Measurements from ENCODE around the gene RTF2. TPM values are rescaled to one million over a fixed set of nuclear protein-coding genes. Genes with fewer than 3 reads are reported as not detected.

RTF2 gene
- total and polyA plus RNA-seq, 2 of the 4 experiments (the other 2 are of a cell fraction): 102 to 109 TPM

DNA sequence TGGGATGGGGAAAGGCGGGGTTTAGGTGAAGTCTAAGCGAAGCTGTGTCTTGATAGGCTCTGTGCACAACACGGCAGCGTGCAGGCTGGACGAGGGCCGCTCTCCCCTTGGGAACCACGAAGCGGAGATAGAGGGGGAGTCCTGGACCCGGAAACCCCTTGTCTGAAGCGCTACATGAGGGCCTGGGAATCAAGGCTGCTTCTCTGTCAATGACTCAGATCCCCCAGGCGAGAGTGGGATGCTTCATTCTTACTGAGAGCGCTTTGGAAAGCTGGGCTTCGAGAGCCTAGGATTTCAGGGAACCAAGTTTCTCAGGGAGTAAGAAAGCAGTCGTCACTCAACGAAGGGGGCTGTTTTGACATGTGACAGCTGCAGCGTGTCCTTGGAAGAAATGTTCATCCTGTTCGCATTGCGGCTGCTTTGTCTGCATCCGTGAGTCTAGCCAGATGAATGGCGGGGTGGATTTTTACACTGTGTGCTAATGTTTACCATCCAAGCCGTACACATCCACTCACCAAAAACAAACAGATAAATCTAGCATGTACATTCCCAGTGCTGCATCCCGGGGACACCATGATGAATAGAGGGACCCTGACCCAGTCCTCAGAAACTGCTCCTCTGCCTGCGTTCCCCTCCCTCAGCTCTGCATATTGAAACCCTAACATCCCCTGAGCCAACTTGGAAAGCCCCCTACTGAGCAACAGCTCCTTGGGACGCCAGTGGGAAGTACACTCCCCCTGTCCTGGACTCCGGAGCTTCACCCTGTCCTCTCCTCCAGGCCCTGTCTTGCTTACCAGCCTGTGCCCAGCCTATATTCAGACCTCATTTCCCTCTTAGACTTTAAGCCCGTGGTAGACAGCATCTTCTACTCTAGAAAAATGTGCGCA, 24.5 kb upstream of the RTF2 start (continued):
- TF ChIP-seq, protein P1, sequence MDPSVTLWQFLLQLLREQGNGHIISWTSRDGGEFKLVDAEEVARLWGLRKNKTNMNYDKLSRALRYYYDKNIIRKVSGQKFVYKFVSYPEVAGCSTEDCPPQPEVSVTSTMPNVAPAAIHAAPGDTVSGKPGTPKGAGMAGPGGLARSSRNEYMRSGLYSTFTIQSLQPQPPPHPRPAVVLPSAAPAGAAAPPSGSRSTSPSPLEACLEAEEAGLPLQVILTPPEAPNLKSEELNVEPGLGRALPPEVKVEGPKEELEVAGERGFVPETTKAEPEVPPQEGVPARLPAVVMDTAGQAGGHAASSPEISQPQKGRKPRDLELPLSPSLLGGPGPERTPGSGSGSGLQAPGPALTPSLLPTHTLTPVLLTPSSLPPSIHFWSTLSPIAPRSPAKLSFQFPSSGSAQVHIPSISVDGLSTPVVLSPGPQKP (IDR thresholded peaks at IDR 0.05; ENCODE audit: borderline replicate concordance, low read depth, low read length): no peak

DNA sequence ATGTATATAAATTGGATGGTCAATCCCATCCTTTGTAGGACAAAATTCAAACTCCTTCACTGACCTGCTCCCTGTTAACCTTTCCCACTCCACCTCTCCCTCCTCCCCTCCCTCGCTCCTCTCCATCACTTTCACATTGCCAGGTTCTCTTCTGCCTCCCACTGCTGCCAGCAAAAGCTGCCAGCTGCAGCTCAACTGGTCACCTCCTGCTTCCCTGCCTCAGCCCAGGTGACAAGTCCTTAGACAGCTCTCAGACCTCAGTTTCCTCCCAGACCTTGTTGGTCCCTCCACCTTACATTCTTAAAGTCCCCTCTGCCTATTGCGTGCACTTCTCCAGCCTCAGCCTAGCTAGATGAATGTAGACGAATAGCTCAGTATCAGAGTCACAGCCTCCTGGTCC, 23.3 kb upstream of the RTF2 start:
- Histone ChIP-seq H4K20me1 (ENCODE audit: insufficient read depth, low read length) (no peaks in the 10 kb centered on the region), H4K91ac (ENCODE audit: insufficient read depth, low read depth, low read length) (peak overlapping the region; percentile 73), H3K18ac (ENCODE audit: low read depth, low read length) (no peak overlapping the region), H2BK120ac (ENCODE audit: low read depth, low read length) (peak overlapping the region; percentile 44), H3K9me3 (ENCODE audit: control insufficient read depth, insufficient read depth, low read length) (no peaks in the 10 kb centered on the region), H3K27me3 (ENCODE audit: control insufficient read depth, insufficient read depth, low read length) (no peaks in the 10 kb centered on the region), H2BK20ac (ENCODE audit: low read depth, low read length) (peak overlapping the region; percentile 70), H2BK5ac (ENCODE audit: low read depth, low read length, poor library complexity, severe bottlenecking) (no peak overlapping the region), H3K36me3 (ENCODE audit: control insufficient read depth, insufficient read depth, low read length) (peaks cover 11% of the 10 kb centered on the region; the same call in 1 of the 2 replicates), H3K56ac (ENCODE audit: extremely low read depth, insufficient read depth, low read length) (no peak overlapping the region), H3K4me3 (ENCODE audit: insufficient read depth, low read depth, low read length) (no peak overlapping the region), H3K23ac (ENCODE audit: low read depth, low read length) (no peak overlapping the region), H3K9ac (ENCODE audit: low read depth, low read length) (no peak overlapping the region), H3K4ac (ENCODE audit: low read depth, low read length) (peak overlapping the region; percentile 38), H3K4me1 (ENCODE audit: control insufficient read depth, insufficient read depth, low read length) (peaks cover 24% of the 10 kb centered on the region), H4K8ac (ENCODE audit: low read depth in 2 of 2, low read length in 2 of 2) (peak overlapping the region; percentile 43 to 56; a peak in 2 of 4 replicates), H3K27ac (ENCODE audit: insufficient read depth, low read length) (peak overlapping the region; percentile 2; the same call in 1 of the 2 replicates), H2BK15ac (ENCODE audit: low read depth, low read length) (peak overlapping the region; percentile 25; the same call in 2 of the 3 replicates), H3K14ac (replicated peaks; ENCODE audit: low read depth, low read length) (0 out of 2 replicates have a peak overlapping the region, but pooled peaks have one; percentile 52), H4K5ac (ENCODE audit: low read depth, low read length) (peak overlapping the region; percentile 81), H2AK5ac (ENCODE audit: low read depth, low read length) (peak overlapping the region; percentile 30), H3K79me1 (ENCODE audit: low read depth in 1 of 2, low read length in 2 of 2) (peaks cover 8 to 36% of the 10 kb centered on the region in 2 experiments; a peak in 3 of 4 replicates), H3K4me2 (ENCODE audit: low read depth, low read length) (no peak overlapping the region), H2AK9ac (replicated peaks; ENCODE audit: low read depth, low read length, poor library complexity) (peak overlapping the region; percentile 35), H2AFZ (replicated peaks; ENCODE audit: low read length, poor library complexity) (no peak overlapping the region), H3K9me1 (ENCODE audit: insufficient read depth, low read length) (peaks cover 19% of the 10 kb centered on the region)
- intact Hi-C loops (cut with micrococcal nuclease): no loop called here
- in situ Hi-C loops (cut with MboI; ENCODE audit: low sequenced_read_pairs): no loop called here
- no TSS peak for BruUV-seq (replicated peaks)
- dilution Hi-C loops (cut with HindIII; ENCODE audit: low sequenced_read_pairs, unreplicated experiment): no loop called here
- WGBS, 2 experiments (ENCODE audit: extremely low coverage in 2 of 2, insufficient read length in 1 of 2): 100% methylated on average over 2 of the region's 3 CpGs; no CpG with 5 or more reads in 1 of the 2 experiments
- DNase-seq (no peak), ATAC-seq (ENCODE audit: low read depth) (no peak)
- ChIA-PET CTCF (no interaction called here), POLR2A (ENCODE audit: unreplicated experiment) (no interaction called here)
- TF ChIP-seq POLR2A (IDR thresholded peaks at IDR 0.05; ENCODE audit: low read depth, low read length) (no peak), MAFK (IDR thresholded peaks at IDR 0.05; ENCODE audit: low read depth, low read length) (no peak), NFE2L2 (IDR thresholded peaks at IDR 0.05; ENCODE audit: low read depth, low read length) (no peak), FOS (IDR thresholded peaks at IDR 0.05; ENCODE audit: low read depth, low read length) (no peak), SMC3 (IDR thresholded peaks at IDR 0.05; ENCODE audit: low read depth, low read length) (no peak), RFX5 (IDR thresholded peaks at IDR 0.05; ENCODE audit: low read depth, low read length) (no peak), CEBPB (IDR thresholded peaks at IDR 0.05; ENCODE audit: low read depth, low read length) (no peak), BHLHE40 (IDR thresholded peaks at IDR 0.05; ENCODE audit: low read depth, low read length) (no peak)
- TF ChIP-seq, protein P2, sequence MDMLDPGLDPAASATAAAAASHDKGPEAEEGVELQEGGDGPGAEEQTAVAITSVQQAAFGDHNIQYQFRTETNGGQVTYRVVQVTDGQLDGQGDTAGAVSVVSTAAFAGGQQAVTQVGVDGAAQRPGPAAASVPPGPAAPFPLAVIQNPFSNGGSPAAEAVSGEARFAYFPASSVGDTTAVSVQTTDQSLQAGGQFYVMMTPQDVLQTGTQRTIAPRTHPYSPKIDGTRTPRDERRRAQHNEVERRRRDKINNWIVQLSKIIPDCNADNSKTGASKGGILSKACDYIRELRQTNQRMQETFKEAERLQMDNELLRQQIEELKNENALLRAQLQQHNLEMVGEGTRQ (IDR thresholded peaks at IDR 0.05; ENCODE audit: low read depth, low read length): no peak
- TF ChIP-seq, protein P1 (IDR thresholded peaks at IDR 0.05; ENCODE audit: borderline replicate concordance, low read depth, low read length): no peak
